SW 1271 (cell line): Measurements from ENCODE around the gene CD1E.
"Not testable (repeated sequence)": the region's sequence is repeated elsewhere in the genome, so short reads cannot be mapped to it uniquely, and the experiment has no call there.

ENCODE experiments used
- DNase-seq, 2 experiments: peaks; one replicate each; lab custom pipeline; 2025; lab: John Stamatoyannopoulos, UW

CD1E gene

DNA sequence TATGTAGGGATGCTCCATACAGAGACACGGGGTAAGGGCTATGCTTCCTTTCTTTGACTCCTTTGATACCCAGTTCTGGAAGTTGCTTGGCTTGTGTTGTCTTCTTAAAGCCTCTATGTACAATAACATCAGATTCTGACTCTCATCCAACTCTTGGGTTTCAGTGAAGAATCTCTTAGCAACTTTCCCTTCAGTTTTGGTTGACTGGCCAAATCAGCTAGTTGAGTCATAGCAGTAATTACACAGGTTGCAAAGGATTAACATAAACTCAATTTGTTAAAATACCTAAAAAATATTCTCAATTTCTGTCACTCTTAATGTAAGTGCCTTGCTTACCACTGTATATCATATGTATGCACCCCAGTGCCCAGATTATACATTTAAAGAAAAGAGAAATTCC lies 9.2 kb downstream of the CD1E start:
- no peak for DNase-seq

DNA sequence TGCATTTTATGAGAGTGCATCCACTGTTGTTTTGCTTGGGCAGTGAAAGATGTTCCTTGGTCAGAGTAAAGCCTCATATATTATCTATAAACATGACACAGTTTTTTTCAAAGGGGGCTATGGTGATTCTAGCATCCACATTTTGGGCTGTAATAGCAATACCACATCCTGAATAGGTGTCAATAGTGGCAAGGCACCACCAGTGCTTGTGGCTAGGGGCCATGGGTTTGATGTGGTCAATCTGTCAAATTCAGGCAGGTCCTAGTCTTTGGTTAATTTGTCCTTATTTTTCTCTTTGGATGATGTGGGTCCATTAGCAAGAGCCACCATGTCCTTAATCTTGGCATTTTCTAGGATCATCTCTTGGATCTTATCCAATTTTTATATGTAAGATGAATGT lies 13.1 kb downstream of the CD1E start:
- DNase-seq: no peak

DNA sequence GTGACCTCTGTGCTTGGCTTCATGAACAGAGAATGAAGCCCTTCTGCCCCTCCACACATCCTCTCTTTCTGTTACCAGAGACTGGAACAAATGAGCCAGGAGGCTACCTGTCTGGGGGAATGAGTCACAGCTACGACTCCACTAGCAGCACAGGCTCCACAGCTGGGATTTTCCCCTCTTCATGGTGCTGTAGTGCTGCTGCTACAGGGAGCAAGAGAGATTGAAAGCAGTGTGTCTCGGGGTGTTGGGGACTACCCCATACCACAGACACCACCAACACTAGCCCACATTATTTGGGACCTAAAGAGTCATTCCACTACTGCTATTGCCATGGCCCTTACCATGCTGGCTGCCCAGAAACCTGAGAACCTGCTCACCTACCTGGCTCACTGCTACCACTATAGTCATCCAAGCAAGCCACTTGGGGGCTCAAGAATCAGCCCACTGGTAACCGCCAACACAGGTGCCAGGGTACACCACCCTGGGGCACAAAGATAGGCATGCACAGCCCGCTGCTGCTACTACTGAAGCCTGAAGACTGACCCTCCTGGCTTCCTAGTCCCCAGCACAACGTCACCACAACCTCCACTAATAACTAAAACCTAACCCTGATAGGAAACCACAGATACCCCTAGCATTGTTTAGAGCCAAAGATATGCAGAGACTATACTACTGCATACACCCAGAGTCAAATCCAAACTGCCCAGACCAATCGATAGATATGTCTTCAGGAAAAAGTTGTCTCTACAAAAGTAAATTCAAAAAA lies 17.7 kb downstream of the CD1E start:
- no peak for DNase-seq

DNA sequence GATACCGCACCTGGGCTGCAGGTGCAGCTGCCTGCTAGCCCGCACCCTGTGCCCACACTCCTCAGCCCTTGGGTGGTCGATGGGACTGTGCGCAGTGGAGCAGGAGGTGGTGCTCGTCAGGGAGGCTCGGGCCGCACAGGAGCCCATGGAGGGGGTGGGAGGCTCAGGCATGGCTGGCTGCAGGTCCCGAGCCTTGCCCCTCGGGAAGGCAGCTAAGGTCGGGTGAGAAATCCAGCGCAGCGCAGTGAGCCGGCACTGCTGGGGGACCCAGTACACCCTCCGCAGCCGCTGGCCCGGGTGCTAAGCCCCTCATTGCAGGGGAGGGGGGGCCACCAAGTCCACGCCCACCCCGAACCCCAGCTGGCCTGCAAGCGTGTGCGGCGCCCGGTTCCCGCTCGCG lies 20.4 kb downstream of the CD1E start:
- not testable (repeated sequence) for DNase-seq

DNA sequence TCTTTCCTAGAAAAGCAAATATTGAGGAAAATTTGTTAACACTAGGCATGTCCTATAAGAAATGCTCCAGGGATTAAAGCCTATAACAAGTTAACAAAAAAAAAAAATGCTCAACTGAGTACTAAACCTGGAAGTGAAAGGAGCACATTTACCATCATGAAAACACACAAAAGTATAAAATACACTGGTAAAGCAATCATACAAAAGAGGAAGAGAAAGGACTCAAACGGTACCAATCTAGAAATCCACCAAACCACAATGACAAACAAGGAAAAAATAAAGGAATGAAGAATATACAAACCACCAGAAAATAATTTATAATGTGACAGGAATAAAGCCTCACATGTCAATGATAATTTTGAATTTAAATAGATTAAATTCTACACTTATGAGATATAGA lies 21.2 kb downstream of the CD1E start:
- DNase-seq: no peak

DNA sequence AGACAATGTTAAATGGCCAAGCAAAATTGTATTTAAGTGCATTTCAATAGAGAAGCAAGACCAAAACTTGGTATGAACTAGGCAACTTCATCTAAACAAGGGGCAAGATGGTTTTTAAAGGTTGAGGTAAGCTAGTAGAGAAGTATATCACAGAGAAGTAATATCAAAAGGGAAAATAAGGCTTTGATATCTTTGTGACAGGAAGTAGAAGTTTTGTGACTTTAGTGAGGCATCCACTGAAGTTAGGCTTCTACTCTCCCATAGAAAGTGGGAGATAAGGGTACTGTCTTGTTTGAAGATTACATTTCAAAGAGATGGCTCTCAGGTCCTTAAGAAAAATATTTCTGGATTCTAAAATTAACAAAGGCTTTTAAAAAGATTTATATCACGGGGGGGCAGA lies 36.6 kb downstream of the CD1E start:
- DNase-seq: no peak

DNA sequence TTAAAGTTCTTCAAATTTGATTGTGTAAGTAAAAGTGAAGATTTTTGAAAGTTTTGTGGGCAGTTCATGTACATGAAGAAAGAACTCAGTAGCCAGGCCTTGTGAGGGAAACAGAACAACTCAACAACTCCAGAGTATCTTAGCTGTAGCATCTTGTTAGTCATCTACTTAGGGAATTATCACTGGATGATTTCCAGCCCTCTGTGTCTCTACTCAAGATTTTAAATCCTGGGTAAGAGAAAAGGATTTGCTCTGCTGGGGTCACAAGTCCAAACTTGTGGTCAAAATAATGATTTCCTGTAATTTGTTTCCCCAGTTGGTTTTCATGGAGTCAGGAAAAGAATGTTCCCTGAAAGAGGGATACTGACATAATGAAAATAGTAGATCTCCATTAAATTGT lies 37.4 kb downstream of the CD1E start:
- no peak for DNase-seq

DNA sequence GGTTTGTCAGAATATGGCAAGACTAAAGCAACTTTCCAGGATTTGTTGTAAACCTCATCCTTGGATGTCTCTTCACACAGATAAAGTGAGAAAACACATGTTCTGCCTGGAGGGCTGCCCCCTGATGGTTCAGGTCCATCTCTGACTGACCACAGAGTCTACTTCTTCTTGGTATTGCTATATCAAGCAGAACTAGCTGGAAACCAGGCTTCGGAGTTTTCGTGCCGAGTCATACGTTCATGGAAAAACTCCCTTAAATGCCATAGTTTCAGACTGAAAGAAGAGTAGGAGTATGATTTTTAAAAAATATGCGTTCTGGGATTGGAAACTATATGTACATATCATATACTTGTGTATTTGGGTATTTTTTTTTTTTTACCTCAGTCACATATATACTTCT lies 39.8 kb downstream of the CD1E start:
- no peak for DNase-seq

DNA sequence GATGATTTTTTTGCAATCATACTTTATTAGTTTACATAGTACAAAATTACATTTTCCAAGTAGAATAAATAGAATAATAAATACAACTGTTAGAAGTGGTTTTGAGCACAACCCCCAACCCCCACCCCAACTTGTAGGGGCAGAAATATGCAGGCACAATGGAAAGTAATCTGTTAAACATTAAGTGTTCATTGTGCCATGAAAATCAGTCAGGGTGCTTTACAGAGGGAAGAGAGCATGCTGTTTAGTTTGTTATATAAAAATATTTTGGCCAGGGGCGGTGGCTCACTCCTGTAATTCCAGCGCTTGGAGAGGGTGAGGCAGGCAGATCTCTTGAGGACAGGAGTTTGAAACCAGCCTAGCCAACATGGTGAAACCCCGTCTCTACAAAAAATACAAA lies 43.0 kb downstream of the CD1E start:
- no peak for DNase-seq

DNA sequence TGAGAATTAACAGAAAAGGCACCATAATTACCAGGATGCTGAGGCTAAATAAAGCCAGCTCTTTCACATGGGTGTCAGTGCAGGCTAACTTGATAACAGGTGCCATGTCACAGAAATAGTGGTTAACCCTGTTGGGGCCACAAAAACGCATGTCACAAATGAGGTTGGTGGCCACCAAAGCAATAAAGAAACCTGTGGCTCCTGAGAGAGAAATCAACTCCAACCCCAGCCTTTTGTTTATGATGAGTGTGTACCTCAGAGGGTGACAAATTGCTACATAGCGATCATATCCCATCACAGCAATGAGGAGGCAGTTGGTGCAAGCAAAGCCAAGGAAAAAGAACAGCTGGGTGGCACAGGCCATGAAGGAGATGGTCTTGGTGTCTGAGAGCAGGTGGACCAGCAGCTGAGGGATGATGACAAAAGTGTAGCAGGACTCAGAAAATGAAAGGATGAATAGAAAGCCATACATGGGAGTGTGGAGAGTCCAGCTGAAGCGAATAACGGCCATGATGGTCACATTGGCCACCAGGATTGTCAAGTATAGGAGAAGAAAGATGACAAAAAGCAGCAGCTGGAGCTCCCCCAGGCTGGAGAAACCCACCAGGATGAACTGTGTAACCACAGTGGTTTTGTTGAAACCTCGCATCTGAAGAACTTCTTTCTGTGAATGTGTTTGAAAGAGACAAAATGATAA lies 45.3 kb downstream of the CD1E start, which contains the start of gene OR10T2:
Gene OR10T2 (minus strand): TSS at position 649 of the 697 bp plus-strand sequence. CDS start 0 bp downstream, at position 649.
- no peak for DNase-seq

DNA sequence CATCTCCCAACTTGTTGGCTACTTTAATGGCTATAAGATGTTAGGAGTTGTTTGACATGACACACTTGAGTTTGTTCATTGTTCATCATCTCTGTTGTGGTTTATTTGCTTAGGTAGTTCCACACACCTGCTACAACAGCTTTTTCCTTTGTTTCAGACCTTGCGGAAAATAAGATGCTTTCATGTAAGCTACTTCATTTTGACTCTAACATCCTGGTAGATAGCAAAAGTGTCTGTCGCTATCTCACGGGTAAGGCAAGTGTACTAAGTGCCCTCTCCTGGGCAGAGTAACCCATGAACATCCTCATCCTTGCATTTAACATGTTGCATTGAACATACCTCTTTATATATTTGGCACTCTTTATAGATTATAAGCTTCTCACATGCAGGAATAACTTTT lies 47.2 kb downstream of the CD1E start:
- DNase-seq: no peak

DNA sequence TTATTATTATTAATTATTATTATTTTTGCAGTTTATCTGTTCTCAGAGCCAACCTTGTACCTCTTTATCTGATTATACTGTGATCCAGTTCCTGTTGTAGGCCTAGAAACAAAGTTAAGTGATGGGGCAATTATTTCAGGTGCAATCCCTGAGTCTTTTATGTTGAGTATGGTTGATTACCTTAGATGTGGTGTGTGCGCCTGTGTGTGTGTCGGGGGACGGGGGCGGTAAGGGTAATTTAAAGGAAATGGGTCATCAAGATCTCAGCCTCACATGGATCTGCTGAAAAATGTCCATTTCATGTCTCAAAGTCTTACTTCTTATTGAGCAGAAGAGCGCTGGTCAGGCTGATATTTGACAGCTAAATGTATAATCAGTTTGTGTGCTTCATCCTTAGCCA lies 53.4 kb downstream of the CD1E start:
- no peak for DNase-seq
